ENCODE measurements around the gene CCDC192.

GRCh38 chr5:127758766-127759283, 55.6 kb downstream of the CCDC192 start:
- TF ChIP-seq, protein P1, sequence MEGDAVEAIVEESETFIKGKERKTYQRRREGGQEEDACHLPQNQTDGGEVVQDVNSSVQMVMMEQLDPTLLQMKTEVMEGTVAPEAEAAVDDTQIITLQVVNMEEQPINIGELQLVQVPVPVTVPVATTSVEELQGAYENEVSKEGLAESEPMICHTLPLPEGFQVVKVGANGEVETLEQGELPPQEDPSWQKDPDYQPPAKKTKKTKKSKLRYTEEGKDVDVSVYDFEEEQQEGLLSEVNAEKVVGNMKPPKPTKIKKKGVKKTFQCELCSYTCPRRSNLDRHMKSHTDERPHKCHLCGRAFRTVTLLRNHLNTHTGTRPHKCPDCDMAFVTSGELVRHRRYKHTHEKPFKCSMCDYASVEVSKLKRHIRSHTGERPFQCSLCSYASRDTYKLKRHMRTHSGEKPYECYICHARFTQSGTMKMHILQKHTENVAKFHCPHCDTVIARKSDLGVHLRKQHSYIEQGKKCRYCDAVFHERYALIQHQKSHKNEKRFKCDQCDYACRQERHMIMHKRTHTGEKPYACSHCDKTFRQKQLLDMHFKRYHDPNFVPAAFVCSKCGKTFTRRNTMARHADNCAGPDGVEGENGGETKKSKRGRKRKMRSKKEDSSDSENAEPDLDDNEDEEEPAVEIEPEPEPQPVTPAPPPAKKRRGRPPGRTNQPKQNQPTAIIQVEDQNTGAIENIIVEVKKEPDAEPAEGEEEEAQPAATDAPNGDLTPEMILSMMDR (IDR thresholded peaks at IDR 0.05), result no peak
- no peak for TF ChIP-seq POLR2A (IDR thresholded peaks at IDR 0.05)

Data from vagina (tissue), 2 donors.